Esophagus muscularis mucosa (tissue), 3 donors: ENCODE data around the gene ZCCHC13.

ENCODE experiments used
- CTCF ChIP-seq, 3 experiments: fragments of 200-600 bp in 2 of 3; fragments of 450-650 bp in 1 of 3; sonication (generic) in 2 of 3; IDR thresholded peaks; one replicate each; pipeline ENCODE4 v1.5.1; 2017 to 2019; ENCODE audit warnings: antibody characterized with exemption in 3 of 3, mild to moderate bottlenecking in 2 of 3, moderate library complexity in 1 of 3
- POLR2AphosphoS5 ChIP-seq, 2 donors: sonication (generic); formaldehyde crosslinking; IDR thresholded peaks; one replicate each; pipeline ENCODE4 v1.6.1; 2017; ENCODE audit warnings: antibody characterized with exemption in 2 of 2

- TF ChIP-seq CTCF (IDR thresholded peaks at IDR 0.05) (peak; percentile 45 to 53 (median 51)), POLR2AphosphoS5 (IDR thresholded peaks at IDR 0.05) (peak; percentile 45)
Measured at GRCh38 chrX:74343343-74344279, 39.6 kb downstream of the ZCCHC13 start.
